CD4-positive, alpha-beta T cell treated with Interleukin-17A for 4 hours (primary cell): ENCODE results near the gene S100A2.
"Not testable (repeated sequence)": the region's sequence is repeated elsewhere in the genome, so short reads cannot be mapped to it uniquely, and the experiment has no call there.

Source experiments
- DNase-seq: peaks from one replicate; pipeline ENCODE4 v3.0.0-alpha.2; 2020; ENCODE audit warnings: mixed read lengths

The S100A2 gene

DNA sequence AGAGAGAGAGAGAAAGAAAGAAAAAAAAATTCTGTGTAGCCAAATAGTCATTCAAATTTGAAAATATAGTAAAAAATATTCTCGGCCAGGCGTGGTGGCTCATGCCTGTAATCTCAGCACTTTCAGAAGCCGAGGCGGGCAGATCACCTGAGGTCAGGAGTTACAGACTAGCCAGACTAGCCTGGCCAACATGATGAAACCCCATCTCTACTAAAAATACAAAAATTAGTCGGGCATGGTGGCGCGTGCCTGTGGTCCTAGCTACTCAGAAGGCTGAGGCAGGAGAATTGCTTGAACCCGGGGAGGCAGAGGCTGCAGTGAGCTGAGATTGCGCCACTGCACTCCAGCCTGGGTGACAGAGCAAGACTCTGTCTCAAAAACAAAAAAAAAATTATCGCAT lies 22.4 kb upstream of the S100A2 start:
- not testable (repeated sequence) for DNase-seq

DNA sequence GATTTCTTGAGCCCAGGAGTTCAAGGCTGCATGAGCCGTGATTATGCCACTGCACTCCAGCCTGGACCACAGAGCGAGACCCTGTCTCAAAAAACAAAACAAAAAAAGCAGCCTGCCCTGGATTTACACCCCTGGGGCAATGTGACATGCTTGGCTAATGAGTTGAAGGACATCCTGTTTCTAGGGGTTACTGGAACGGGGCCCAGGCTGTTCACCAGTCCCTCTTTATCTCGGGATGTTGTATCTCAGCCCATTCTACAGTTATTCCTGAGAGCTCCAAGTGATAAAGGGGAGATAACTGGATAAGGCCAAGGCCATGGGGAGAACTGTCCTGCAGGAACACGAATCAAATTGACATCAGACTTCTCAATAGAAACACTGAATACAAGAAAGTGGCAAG lies 21.7 kb upstream of the S100A2 start:
- no peak for DNase-seq

DNA sequence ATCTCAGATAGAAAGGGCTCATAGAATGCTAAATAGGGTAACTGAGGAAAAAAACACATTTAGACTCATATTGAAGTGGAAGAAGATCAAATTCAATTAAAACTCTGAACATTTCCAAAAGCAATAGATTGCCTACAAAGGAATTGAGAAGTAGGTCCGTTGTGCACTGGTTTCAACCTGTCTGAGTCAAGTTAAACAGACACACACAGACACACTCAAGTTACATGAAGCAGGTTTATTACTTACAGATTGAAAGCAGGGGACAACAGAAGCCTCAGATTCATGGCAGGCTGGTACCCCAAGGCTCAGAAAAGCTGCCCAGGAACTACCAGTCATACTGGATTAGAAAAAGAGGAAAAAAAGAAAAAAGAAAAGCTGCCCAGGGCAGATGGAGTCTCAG lies 20.7 kb upstream of the S100A2 start:
- DNase-seq, result no peak

DNA sequence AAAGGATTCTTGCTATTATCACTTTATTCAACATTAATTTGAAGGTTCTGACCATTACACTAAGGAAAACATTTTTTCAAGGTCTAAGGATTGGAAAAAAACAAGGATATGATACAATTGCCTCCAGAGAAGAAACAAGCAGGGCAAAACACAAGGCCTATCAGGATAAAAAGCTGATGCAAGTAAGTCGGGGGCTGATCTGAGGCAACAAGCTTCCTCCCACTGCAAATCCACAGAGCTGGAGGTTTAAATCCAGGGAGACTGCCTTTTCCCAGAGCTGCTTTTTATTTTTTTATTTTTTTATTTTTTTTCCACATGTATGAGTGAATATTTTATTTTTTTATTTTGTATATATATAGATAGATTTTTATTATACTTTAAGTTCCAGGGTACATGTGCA lies 19.4 kb upstream of the S100A2 start:
- no peak for DNase-seq

DNA sequence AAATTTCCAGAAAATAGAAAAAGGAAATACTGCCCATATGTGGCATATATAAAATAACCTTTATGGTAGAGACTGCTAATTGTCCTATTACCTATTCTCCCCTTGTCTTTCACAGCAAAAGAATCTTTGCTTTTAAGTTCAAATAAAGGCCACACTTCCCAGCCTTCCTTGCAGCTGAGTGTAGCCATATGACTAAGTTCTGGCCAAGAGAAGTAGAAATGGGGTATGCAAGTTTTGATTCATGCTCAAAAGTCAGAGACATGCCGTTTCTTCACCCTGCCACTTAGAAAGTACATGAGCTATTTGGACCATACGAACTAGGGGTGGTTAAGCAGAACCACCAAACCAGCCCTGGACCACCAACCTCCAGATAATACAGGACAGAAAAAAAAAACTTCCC lies 18.3 kb upstream of the S100A2 start:
- DNase-seq, result no peak

DNA sequence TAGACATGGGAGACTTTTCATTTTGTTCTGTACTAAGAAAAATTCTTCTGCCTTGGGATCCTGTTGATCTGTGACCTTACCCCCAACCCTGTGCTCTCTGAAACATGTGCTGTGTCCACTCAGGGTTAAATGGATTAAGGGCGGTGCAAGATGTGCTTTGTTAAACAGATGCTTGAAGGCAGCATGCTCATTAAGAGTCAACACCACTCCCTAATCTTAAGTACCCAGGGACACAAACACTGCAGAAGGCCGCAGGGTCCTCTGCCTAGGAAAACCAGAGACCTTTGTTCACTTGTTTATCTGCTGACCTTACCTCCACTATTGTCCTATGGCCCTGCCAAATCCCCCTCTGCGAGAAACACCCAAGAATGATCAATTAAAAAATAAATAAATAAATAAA lies 17.9 kb upstream of the S100A2 start:
- not testable (repeated sequence) for DNase-seq

DNA sequence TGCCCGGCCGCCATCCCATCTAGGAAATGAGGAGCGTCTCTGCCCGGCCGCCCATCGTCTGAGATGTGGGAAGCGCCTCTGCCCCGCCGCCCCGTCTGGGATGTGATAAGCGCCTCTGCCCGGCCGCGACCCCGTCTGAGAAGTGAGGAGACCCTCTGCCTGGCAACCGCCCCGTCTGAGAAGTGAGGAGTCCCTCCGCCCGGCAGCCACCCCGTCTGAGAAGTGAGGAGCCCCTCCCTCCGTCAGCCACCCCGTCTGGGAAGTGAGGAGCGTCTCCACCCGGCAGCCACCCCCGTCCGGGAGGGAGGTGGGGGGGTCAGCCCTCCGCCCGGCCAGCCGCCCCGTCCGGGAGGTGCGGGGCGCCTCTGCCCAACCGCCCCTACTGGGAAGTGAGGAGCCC lies 17.2 kb upstream of the S100A2 start:
- not testable (repeated sequence) for DNase-seq

DNA sequence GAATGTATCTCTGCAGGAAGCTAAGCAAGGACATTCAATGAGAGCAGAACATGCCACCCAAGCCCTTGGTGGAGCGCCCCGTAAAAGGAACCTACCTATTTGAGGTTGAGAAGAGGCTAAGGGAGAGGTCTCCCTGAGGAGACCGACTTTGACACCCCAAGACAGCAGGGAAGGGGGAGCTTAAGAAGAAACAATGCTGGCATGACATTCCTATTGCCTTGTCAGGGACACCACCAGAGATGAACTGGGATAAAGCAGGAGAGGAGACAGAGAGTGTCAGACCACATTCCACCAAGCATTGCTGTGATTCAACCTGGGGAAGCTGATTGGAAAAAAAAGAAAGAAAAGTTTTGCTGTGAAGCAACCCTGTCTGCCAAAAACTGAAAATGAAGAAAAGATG lies 13.3 kb upstream of the S100A2 start:
- no peak for DNase-seq

DNA sequence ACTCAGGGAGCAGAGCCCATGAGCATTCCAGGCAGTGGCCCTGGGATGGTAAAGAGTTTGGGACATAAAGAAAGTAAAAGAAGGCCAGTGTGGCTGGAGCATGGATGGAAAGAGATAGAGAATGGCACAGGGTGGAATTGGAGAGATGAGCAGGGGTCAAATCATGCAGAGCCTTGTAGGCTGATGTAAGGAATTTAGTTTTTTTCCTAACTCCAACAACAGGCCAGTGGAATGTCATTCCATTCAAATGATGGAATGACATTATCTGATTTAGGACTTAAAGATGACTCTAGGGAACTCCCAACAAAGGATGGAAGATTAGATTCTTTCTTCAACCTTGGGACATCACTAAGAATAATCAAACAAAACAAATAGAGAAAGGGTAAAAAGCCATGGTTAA lies 12.8 kb upstream of the S100A2 start:
- DNase-seq, result no peak

DNA sequence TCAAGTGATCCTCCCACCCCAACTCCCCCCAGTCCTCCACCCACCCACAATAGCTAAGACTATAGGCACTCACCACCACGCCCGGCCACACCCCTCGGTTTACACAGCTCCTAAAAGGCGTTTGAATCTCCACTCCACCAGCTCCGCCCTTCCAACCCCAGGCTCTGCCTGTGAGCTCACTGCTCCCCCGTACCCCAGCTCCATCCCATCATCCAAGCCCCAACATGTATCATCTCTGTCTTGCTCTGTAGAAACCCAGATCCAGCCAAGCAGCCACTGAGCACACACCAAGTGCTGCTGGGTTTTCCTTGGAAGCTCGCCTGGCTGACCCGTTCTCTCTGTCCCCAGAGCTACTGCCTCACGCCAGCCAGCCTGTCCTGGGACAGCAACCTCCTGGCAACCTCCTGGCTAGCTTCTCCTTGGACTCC lies 12.0 kb upstream of the S100A2 start:
- DNase-seq, result no peak

DNA sequence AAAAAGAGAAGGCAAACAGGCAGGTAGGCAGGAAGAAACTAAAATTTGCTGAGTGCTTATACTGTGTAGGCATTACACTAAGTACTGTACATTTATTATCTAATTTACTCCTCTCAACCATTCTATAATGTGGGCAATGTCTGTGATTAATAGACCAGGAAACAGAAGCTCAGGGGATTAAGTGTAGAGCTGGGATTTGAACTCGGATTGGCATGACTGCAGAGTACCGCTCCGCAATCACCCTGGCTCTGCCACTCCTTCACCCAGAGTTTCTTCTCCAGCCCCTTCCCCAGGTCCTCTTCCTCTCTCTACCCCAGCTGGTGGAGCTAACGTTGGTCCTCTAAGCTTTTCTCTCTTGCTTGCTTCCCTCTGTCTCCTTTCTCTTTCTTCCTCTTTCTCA lies 11.5 kb upstream of the S100A2 start:
- no peak for DNase-seq

DNA sequence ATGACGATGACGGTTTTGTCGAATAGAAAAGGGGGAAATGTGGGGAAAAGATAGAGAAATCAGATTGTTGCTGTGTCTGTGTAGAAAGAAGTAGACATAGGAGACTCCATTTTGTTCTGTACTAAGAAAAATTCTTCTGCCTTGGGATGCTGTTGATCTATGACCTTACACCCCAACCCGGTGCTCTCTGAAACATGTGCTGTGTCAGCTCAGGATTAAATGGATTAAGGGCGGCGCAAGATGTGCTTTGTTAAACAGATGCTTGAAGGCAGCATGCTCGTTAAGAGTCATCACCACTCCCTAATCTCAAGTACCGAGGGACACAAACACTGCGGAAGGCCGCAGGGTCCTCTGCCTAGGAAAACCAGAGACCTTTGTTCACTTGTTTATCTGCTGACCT lies 9.9 kb upstream of the S100A2 start:
- not testable (repeated sequence) for DNase-seq

DNA sequence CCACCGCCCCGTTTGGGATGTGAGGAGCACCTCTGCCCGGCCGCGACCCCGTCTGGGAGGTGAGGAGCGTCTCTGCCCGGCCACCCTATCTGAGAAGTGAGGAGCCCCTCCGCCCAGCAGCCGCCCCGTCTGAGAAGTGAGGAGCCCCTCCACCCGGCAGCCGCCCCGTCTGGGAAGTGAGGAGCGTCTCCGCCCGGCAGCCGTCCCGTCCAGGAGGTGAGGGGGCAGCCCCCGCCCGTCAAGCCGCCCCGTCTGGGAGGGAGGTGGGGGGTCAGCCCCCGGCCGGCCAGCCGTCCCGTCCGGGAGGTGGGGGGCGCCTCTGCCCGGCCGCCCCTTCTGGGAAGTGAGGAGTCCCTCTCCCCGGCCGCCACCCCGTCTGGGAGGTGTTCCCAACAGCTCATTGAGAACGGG lies 9.4 kb upstream of the S100A2 start:
- not testable (repeated sequence) for DNase-seq

DNA sequence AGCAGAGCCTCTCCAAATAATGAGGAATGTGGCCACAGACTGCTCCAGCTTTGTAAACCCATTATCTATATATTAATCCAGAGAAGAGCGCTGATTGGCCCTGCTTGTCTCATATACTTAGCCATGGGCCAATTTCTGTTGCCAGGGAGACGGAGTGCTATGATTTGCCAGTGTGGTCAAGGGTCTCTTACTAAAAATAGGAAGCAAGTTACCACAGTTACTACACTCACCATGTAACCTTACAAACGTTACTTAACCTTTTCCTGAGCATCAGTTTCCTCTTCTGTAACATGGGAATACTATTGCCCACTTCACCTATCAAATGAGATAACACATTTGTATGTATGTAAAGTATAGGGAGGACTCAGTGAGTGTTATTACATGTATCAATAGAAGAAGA lies 7.7 kb upstream of the S100A2 start:
- no peak for DNase-seq

DNA sequence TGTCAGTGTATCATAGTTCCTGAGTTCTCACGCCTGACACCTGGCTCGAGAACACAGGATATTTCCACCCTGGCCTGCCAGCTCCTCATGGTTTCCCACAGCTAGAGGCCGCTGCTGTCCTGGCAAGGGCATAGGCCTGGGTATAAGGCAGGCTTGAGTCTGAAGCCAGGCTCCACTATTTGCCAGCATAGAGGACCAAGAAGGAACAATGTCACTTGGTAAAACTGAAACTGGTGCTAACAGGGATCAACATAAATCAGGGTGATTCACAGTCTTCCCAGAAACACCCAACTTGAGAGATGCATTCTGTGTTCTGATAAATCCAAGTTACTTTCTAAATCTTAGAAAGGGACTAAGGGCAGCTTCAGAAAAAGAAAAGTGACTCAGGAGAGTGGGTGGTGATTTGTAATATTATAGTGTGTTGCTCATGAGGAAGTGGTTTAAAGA lies 6.9 kb upstream of the S100A2 start:
- DNase-seq, result peak; percentile 62

DNA sequence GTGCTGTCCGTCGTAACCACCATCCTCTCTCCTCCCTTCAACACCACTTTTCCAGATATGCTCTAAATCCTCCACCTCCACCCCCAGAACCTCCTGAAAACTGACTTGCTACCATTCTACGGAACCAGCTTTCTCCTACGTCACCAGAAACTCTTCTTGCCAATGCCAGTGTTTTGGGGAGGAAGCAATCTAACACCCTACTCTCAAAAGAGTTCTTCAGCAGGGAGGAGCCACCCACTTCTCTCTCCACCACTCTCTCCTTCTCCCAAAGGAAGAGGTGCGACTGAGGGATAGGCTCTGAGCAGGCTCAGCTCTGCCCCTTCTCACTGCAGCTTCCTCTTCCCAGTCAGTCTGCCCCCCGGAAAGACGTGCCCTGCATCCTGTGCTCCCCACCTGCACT lies 6.1 kb upstream of the S100A2 start:
- no peak for DNase-seq

DNA sequence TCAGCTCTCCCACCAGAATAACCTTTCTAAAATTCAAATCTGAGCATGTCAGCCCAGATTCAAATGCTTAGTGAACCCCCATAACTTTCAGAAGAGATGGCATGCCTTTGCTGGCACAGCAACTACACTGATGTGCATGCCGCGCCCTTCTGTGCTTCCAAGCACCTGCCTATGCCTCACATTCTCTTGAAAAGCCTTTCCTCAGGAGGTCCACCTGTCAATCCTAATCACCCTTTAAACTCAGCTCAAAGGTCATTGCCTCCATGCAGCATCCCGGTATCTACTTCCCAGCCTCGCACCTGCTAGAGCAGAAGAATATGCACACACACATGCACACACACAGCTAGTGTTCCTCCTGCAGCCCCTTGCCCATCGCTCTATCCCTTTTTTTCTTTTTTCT lies 5.2 kb upstream of the S100A2 start:
- DNase-seq, result no peak

DNA sequence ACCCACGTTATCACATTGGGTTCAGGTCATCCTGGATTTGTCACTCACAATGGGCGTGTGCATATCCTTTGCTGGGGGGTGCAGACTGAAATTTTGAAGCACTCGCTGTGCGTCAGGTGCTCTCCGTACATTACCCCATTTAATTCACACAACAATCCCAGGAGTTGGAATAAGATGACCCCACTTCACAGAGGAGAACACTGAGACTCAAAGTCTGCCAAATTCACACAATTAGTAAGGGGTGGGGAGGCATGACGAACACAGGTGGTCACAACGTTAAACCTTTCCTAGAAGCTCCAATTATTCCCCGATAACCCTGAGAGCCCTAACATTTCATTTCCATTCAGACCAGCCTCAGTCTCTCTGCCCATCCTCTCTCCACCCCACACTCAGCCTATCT lies 3.8 kb upstream of the S100A2 start:
- DNase-seq, result no peak

DNA sequence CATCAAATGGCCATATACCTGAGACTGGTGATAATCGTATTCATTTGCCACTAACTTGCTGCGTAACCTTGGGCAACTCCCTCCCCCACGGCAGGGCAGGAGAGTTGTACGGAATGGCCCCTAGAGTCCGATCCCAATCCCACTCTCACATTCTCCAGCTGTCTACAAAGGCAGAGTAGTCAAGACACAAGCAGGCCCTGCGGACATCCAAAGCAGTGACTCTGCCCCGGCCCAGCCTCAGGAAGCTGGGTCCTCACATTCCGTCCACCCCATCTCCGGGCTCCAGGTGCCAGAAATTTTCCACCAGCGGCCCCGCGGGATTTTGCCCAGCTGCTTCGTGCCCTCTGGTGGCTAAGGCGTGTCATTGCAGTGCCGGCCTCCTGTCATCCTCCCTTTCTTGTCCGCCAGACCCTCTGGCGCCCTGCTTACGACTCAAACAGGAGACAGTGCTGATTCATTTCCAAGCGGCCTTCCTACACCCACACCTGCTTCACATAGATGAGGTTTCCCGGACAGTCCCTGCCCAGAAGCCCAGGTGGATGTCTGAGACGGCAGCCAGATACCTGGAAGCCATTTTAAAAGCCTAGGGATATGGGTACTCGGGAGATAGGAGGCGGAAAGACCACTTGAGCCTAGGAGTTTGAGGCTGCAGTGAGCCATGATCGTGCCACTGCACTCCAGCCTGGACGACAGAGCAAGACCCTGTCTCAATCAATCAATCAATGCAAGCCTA lies 2.9 kb upstream of the S100A2 start:
- DNase-seq, result peak; percentile 88

DNA sequence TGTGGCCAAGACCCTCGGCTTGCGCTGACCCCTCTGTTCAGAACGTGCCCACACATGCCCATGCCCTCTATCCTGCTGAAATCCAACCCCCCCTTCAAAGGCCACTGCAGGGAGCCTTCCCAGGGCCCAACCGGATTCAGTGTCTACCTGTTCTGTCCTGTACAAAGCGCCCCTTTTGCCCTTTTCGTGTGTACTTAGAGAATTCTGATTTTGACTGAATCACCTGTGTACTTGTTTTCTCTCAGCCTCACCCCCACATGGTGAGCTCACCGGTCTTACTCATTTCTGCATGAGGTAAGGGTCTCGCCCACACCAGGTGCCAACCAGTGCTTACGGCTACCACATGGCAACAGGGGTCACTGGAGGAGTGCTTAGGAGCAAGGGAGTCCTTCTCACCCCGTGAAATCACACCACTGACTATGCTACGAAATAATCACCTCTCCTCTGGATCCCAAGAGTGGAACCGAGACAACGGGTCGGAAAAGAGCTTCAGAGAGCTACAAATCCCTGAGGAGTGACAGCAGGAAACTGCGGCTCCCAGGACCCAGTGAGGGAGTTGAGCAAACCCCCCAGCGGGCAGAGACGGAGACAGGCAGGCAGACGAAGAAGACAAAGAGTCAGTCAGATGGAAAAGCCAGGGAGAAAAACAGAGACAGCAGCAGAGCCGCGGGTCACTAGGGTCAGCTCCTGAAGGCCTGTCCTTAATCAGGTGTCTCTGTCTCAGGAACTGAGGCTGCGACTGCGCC lies 2.1 kb upstream of the S100A2 start:
- DNase-seq, result peak; percentile 34

DNA sequence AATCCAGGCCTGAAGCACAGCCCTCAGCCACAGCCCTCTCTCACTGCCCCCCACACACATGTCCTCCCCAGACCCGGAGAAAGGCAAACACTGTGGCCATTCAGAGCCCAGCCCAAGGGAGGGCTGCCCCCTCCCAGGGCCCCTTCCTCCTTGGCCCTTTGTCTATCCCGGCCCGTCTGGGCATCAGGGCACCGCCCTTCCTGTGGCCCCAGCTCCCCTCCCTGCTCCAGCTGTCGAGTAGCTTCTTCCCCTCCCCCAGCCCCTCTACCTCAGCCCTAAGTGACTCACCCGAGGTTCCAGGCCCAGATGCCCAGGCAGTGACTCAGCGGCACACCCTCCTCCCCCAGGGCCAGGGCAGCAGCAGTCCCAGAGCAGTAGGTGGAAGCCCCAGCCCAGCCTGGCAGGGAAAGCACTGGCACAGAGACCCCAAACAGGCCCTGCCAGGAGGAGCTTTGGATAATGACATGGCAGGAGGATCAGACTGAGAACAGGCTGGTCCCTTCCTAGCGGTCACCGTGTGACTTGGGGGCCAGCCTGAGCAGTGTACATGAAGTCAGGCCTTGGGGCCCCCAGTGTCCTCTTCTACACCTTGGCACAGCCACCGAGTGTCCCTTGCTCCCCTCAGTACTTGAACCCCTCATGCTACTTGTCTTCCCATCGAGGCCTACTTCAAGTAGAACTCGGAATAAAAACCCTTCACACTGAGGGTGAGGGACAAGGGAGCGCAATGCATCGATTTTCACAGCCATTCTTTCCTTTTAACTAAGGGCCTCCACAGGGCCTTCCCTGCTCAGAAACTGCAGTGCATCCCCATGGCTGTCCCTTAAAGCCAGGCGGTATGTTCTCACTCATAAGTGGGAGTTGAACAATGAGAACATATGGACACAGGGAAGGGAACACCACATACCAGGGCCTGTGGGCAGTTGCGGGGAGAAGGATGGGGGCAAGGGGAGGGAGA lies 1.0 kb upstream of the S100A2 start:
- peak; percentile 94 for DNase-seq

DNA sequence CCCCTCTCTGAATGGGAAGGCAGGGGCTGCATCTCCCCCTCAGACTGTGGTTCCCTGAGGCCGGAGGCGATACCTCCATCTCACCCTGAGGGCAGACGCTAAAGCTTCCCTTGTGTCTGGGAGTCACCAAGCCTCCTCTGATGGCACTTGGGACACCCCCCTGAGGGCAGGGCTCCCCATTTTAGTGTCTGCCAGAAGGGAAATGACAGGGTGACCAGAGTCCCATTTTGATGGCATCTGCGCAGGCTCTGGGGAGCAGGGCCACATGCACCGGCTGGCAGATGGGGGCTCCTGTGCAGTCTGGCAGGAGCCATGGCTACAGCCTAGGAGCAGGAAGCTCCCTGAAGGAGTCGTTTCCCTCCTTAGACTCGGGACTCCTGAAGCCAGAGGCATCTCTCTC lies 1.7 kb downstream of the S100A2 start:
- no peak for DNase-seq

DNA sequence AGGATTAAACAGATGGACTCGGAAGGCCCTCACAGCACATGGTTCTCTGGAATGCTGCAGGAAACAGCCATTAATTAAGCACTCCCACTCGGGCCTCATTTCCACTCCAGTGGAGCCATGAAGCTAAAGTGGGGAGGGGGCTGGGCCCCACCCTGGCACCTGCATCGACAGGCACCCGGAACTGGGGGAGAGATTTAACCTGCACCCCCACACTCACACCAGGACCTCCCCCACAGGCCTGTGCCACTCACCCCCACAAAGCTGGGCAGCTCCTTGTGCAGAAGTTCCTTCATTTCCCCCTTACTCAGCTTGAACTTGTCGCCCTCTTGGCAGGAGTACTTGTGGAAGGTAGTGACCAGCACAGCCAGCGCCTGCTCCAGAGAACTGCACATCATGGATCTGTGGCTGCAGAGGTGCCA lies 2.2 kb downstream of the S100A2 start:
- DNase-seq, result no peak
